ENCODE results near the gene HJURP. TPM values are rescaled to one million over a fixed set of nuclear protein-coding genes. Genes with fewer than 3 reads are reported as not detected.

The HJURP gene
- total and polyA plus RNA-seq, 2 donors (not counting 1 experiment from before 2014, with no cell fraction given): 5.8 to 6.2 TPM

DNA sequence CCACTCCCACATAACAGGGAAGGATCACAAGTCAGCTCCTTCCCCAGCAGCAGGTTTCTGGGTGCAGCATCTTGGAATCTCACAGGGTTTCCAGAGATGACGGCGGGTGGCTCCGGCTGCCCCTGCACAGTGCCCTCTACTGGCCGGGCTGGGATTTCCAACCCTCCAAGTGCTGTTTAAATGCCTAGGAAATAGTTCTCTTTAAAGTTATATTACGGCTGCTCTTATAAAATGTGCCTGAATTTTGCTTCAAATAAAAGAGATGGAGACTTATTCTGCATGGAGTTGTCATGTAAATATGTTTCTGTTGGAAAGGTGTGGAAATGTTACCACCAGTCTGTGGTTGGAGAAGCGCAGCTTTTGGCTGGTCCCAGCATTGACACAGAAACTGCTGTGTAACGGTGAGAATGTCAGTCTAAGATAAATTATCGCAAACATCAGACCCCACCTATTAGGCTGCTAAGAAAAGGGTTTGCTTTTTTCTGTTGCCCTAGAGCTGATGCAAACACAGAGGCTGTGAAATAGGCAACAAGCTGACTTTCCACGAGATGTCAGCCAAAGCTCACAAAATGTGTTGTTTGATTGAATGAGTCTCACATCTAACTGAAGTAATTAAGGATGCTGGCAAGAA lies 3.3 kb upstream of the HJURP start:
- Histone ChIP-seq H3K36me3 (ENCODE audit: control insufficient read depth, insufficient read depth, low read length) (no peaks in the 10 kb centered on the region), H3K79me2 (ENCODE audit: control insufficient read depth, insufficient read depth, low read length) (peaks cover 17% of the 10 kb centered on the region), H3K9ac (ENCODE audit: insufficient read depth, low read length) (no peak overlapping the region), H3K27me3 (ENCODE audit: control insufficient read depth, insufficient read depth, low read length) (no peaks in the 10 kb centered on the region), H2AFZ (ENCODE audit: low read length) (no peak overlapping the region), H3K27ac (ENCODE audit: insufficient read depth, low read length) (no peak overlapping the region), H3K4me1 (ENCODE audit: control insufficient read depth, extremely low read depth, insufficient read depth, low read length) (peaks cover 3% of the 10 kb centered on the region), H3K9me3 (ENCODE audit: control insufficient read depth, insufficient read depth, low read depth, low read length) (no peaks in the 10 kb centered on the region), H3K4me2 (ENCODE audit: extremely low read depth, insufficient read depth, low read length) (no peak overlapping the region), H3K4me3 (replicated peaks in 1 of 4; ENCODE audit: control extremely low read depth in 1 of 4, insufficient read depth in 1 of 4, low read depth in 3 of 4, low read length in 4 of 4) (no peak overlapping the region), H4K20me1 (ENCODE audit: control insufficient read depth, extremely low read depth, insufficient read depth, low read length) (no peaks in the 10 kb centered on the region)
- no peak for DNase-seq (ENCODE audit: low read depth in 2 of 2)
- TF ChIP-seq EZH2 (IDR thresholded peaks at IDR 0.05; ENCODE audit: low read length, missing control alignments): no peak
- TF ChIP-seq, protein P1, sequence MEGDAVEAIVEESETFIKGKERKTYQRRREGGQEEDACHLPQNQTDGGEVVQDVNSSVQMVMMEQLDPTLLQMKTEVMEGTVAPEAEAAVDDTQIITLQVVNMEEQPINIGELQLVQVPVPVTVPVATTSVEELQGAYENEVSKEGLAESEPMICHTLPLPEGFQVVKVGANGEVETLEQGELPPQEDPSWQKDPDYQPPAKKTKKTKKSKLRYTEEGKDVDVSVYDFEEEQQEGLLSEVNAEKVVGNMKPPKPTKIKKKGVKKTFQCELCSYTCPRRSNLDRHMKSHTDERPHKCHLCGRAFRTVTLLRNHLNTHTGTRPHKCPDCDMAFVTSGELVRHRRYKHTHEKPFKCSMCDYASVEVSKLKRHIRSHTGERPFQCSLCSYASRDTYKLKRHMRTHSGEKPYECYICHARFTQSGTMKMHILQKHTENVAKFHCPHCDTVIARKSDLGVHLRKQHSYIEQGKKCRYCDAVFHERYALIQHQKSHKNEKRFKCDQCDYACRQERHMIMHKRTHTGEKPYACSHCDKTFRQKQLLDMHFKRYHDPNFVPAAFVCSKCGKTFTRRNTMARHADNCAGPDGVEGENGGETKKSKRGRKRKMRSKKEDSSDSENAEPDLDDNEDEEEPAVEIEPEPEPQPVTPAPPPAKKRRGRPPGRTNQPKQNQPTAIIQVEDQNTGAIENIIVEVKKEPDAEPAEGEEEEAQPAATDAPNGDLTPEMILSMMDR (conservative IDR thresholded peaks at IDR 0.05 in 1 of 2, IDR thresholded peaks at IDR 0.05 in 1 of 2; ENCODE audit: low read depth in 1 of 2, low read length in 2 of 2): peak; percentile 38 to 48

GRCh38 chr2:233856184-233856583 lies 1.8 kb upstream of the HJURP start:
- Histone ChIP-seq H3K36me3 (ENCODE audit: control insufficient read depth, insufficient read depth, low read length) (no peaks in the 10 kb centered on the region), H3K79me2 (ENCODE audit: control insufficient read depth, insufficient read depth, low read length) (peaks cover 31% of the 10 kb centered on the region), H2AFZ (ENCODE audit: low read length) (no peak overlapping the region), H3K9ac (ENCODE audit: insufficient read depth, low read length) (no peak overlapping the region), H3K4me1 (ENCODE audit: control insufficient read depth, extremely low read depth, insufficient read depth, low read length) (peaks cover 6% of the 10 kb centered on the region), H3K27me3 (ENCODE audit: control insufficient read depth, insufficient read depth, low read length) (no peaks in the 10 kb centered on the region), H3K27ac (ENCODE audit: insufficient read depth, low read length) (no peak overlapping the region), H4K20me1 (ENCODE audit: control insufficient read depth, extremely low read depth, insufficient read depth, low read length) (no peaks in the 10 kb centered on the region), H3K9me3 (ENCODE audit: control insufficient read depth, insufficient read depth, low read depth, low read length) (no peaks in the 10 kb centered on the region), H3K4me2 (ENCODE audit: extremely low read depth, insufficient read depth, low read length) (no peak overlapping the region), H3K4me3 (replicated peaks in 1 of 4; ENCODE audit: control extremely low read depth in 1 of 4, insufficient read depth in 1 of 4, low read depth in 3 of 4, low read length in 4 of 4) (no peak overlapping the region)
- no peak for DNase-seq (ENCODE audit: low read depth in 2 of 2)
- TF ChIP-seq EZH2 (IDR thresholded peaks at IDR 0.05; ENCODE audit: low read length, missing control alignments): no peak
- TF ChIP-seq, protein P1 (conservative IDR thresholded peaks at IDR 0.05 in 1 of 2, IDR thresholded peaks at IDR 0.05 in 1 of 2; ENCODE audit: low read depth in 1 of 2, low read length in 2 of 2): no peak

DNA sequence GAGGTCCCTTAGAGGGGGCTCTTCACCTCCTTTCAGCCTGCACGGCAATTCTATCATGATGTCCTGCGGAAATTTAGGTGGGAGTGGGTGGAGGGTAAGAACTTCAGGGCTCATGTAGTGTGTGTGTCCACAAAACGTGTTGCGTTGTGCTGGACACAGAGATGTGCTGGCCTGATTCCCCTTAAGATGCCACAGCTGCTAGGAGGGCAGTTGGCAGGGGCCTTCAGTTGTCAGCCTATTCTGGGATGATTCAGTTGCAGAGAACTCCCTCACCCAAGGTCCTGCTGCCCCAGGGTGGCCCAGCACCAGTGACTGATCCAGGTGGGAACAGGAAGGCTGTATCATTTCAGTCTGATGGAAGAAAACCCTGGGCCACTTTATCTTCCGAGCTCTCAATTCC lies 1.0 kb upstream of the HJURP start:
- Histone ChIP-seq H3K27ac (ENCODE audit: insufficient read depth, low read length) (peak overlapping the region; percentile 75), H3K9me3 (ENCODE audit: control insufficient read depth, insufficient read depth, low read depth, low read length) (no peaks in the 10 kb centered on the region)
- no peak for DNase-seq (ENCODE audit: low read depth in 2 of 2)

More for the DNA sequence above, 1.0 kb upstream of the HJURP start:
- H3K36me3 ChIP-seq (ENCODE audit: control insufficient read depth, insufficient read depth, low read length): no peaks in the 10 kb centered on the region
- H3K4me1 ChIP-seq (ENCODE audit: control insufficient read depth, extremely low read depth, insufficient read depth, low read length): peaks cover 6% of the 10 kb centered on the region
- H3K27me3 ChIP-seq (ENCODE audit: control insufficient read depth, insufficient read depth, low read length): no peaks in the 10 kb centered on the region
- peak overlapping the region; percentile 85 for H3K4me2 ChIP-seq (ENCODE audit: extremely low read depth, insufficient read depth, low read length)
- H3K9ac ChIP-seq (ENCODE audit: insufficient read depth, low read length): no peak overlapping the region
- H3K79me2 ChIP-seq (ENCODE audit: control insufficient read depth, insufficient read depth, low read length): peaks cover 39% of the 10 kb centered on the region
- peak overlapping the region; percentile 36 for H2AFZ ChIP-seq (ENCODE audit: low read length)
- H3K4me3 ChIP-seq (replicated peaks in 1 of 4; ENCODE audit: control extremely low read depth in 1 of 4, insufficient read depth in 1 of 4, low read depth in 3 of 4, low read length in 4 of 4): peak overlapping the region in 2 of 4 experiments; percentile 78 to 84
- H4K20me1 ChIP-seq (ENCODE audit: control insufficient read depth, extremely low read depth, insufficient read depth, low read length): no peaks in the 10 kb centered on the region
- no peak for TF ChIP-seq EZH2 (IDR thresholded peaks at IDR 0.05; ENCODE audit: low read length, missing control alignments)
